NT2/D1 (cell line): Measurements from ENCODE around the gene KCNN3.

Experiments
- SUZ12 ChIP-seq: IDR thresholded peaks from 2 replicates; pipeline ENCODE4 v1.6.1; 2011; ENCODE audit not compliant: insufficient read length, insufficient read depth; ENCODE audit errors: extremely low read depth
- YY1 ChIP-seq: IDR thresholded peaks from 2 replicates; pipeline ENCODE4 v1.6.1; 2011; ENCODE audit not compliant: insufficient read length, insufficient read depth
- ZNF274 ChIP-seq: IDR thresholded peaks from 2 replicates; pipeline ENCODE4 v1.6.1; 2011; ENCODE audit warnings: mild to moderate bottlenecking, low read depth, low read length

DNA sequence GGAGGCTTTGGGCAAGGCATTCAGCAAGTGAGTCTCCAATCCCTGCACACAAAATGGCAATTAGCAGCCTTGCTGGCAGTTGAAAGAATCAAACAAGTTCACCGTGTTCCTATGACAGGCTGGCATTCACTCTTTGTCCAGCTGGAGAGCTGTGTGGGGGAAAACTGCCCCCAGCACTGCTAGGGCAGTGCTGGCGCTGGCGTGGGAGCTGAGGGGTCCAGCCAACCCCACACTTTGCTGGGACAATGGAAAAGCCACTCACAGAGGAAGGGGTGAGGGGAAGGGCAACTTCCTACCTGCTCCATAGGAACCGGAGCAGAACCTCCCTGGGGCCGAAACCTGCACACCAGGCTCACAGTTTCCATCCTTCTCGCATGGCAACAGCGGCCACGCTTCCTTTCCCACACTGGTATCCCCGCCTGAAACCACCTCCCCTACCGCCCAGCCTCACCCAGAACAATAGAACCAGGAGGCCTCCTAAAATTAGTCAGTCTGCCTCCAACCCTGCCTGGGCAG is 26.7 kb upstream of the KCNN3 start:
- TF ChIP-seq YY1 (no peak), SUZ12 (no peak), ZNF274 (no peak)
